HG02623 (cell line): ENCODE measurements around the gene PCYOX1L.
"Not testable (repeated sequence)": the region's sequence is repeated elsewhere in the genome, so short reads cannot be mapped to it uniquely, and the experiment has no call there.

ENCODE experiments used
- ATAC-seq: cut with Tn5 transposase; IDR thresholded peaks from one replicate; pipeline ENCODE4 v1.9.1; 2021; ENCODE audit warnings: moderate library complexity; ENCODE audit not compliant: unreplicated experiment

The PCYOX1L gene

DNA sequence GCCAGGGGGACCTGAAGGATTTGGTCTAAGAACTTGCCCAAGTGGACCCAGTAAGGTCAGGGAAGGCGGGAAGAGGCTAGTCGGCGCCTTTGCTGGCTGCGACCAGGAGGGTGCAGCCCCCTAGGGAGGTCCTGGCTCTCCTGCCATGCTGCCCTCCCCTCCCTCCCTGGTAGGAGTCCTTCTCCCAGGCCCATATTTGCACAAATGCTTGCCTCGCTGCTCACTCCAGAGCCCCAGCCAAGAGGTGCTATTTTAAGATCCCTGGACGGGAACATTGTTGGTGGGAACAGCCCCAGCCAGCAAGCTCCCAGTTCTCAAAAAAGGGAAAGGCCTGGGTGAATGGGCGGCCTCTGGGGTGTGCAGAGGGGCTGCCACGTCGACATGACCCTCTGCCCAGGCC lies 25.6 kb downstream of the PCYOX1L start:
- no peak for ATAC-seq

DNA sequence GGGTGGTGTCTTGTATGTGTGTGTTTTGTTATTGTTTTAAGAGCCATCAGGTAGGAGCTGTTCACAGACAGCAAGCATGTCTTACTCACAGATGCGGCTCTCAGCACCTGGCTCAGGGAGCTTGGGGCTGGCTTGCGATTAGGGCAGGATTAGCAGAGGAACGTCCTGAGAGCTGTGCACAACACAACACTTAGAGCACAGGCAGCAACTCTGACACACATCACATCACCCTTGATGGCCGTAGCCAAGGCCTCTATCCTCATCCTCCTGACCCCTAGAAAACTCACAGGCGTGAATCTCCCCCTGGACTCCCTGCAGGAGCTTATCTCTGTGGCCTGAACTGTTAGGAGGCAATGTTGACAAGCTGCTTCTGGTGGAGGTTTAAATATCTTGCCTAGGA lies 28.3 kb downstream of the PCYOX1L start:
- no peak for ATAC-seq

DNA sequence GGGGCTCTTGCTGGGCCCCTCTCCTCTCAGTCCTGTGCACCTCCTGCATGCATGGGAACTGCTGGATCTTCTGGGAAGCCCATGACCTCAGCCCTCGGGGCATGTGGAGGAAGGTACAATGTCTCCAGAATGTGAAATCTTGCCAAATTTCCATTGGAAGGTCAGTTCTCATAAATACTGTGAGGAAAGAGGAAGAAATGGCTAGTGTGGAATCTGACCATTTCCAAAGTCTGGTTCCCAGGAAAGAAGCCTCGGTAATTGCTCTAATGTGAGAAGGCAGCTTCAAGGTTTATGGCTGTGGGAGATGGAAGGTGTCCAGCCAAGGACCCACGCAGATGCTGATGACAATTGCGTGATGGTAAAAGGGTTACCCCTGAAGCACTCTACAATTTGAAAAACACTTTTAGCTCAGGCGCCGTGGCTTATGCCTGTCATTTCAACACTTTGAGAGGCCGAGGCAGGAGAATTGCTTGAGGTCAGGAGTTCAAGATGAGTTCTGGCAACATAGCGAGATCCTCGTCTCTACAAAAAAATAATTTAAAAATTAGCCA lies 29.3 kb downstream of the PCYOX1L start:
- no peak for ATAC-seq

DNA sequence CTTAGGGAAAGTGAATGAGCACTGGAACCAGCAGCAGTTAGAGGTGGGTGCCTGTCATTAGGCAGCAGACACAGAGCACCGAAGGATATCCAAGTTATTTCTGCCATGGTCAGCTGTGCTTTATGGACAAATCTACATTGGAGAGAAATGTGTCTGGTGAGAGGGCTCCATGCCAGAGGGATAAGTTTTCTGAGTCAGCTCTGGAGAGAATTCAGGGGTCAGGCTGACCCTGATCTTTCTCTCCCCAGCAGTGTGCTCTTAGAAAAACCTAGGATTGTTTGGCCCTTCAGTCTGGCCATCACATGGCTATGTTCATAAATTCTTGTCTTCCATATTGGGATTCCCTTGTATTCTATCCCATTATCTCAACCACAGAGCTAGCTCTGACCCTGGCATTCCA lies 30.1 kb downstream of the PCYOX1L start:
- no peak for ATAC-seq

DNA sequence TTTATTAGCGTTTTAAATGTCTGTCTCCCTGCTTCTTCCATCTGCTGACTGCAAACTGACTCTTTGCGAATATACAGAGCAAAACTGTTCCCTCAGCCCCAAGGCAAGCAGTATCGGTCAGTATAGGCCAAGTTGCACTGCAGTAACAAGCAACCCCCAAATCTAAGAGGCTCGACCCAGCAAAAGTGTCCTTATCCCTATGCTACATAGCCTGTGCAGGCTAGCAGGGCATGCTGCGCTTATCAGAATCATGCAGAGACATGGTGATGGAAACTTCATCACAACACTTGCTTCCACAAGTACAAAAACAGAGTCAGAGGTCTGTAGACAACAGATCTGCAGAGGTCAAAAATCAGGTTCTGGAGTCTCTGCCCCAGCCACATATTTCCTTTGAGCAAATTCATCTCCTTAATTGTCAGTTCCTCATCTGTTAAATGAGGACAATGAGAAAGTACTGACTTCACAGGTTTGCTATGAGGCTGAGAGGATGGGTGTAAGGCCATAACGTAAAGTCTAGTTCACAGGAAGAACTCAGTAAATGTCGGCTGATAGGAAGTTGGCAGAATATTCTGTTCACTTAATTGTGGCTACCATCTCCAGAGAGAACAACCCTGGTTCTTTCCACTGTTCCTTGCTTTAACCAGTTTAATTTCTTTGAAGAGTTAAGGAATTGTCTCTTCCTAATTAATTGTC lies 30.8 kb downstream of the PCYOX1L start:
- ATAC-seq, result no peak

DNA sequence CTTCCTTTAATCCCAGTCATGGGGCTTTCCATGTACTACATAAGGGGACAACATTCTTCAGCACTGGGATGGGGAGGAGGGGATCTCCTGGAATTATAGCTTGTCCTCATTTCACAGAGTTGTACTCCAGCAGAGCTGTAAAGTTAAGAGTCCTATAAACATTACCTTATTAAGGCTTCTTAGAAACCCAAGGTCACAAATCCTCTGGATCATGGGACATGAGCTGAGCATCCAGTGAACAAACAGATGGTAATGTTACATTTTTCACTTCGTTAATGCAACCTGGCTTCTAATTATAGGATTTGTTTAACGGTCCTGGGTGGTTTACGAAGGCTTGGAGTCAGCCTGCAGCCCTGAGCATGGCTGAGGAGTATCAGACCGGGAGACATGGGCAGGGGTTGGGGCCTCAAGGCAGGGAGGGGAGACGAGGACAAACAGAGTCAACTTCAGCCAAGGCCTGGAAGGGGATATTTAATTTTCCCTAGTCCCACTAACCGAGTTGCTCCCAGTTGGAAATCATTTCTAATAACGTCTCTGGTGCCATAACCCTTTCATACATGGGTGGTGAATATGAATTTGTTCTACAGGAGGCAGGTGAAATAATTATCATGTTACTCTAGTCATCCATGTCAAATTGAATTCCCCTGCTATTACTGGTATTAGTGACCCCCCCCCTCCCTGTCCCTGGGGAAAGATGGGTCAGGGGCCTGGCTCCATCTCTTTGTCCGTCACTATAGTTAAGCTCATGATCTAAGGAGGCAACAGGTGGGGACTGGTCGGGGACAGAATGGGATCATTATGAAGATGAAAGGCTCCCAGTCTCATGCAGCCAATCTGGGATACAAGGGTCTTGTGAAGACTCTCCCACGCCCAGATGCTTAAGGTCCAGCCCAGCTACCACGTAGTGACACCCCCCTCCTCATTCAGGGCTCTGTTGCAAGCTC lies 32.0 kb downstream of the PCYOX1L start:
- no peak for ATAC-seq

DNA sequence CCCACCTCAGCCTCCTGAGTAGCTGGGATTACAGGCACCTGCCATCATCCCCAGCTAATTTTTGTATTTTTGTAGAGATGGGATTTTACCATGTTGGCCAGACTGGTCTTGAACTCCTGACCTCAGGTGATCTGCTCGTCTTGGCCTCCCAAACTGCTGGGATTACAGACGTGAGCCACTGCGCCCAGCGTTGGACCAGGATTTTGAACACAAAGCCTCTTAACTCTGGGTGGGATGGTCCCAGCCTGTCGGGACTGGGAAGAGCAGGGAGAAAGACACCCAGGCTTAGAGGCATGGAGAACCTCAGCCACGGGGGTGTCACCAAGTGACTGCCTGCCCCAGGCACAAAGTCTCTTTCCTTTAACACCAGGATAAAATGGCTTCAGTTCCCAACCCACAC lies 33.2 kb downstream of the PCYOX1L start:
- not testable (repeated sequence) for ATAC-seq

DNA sequence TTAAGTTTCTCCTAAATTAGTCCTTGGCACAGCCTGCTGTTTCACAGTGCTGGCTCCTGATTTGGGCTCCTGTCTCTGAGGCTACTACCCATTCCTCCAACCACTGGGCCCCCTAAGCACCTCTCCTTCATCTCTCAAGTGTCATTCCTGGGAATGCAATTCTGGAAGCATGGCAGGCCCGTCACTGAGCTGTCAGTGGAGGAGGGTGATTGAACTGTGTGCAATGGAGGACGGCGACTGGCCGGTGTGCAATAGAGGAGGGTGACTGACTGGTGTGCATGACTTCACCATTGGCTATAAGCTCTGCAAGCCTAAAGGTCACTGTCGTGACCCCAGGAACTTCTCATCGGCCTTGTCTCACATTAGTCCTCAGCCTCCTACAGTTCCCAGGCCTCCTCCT lies 33.7 kb downstream of the PCYOX1L start:
- ATAC-seq, result no peak

DNA sequence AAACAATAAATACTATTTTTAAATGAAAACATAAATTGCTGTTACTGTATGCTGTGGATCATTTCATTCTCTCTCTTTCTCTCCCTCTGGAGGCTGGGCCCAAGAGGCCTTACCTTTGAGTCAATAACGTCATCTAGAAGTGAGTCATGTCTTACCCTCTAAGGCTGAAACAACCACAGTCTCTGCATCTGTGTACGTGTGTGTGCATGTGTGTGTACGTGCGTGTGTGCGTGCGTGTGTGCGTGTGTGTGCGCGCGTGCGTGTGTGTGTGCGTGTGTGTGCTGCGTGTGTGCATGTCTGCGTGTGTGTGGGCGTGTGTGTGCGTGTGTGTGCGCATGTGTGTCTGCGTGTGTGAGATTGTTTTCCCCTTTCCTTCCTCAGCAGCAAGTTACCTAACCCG lies 34.9 kb downstream of the PCYOX1L start:
- no peak for ATAC-seq

DNA sequence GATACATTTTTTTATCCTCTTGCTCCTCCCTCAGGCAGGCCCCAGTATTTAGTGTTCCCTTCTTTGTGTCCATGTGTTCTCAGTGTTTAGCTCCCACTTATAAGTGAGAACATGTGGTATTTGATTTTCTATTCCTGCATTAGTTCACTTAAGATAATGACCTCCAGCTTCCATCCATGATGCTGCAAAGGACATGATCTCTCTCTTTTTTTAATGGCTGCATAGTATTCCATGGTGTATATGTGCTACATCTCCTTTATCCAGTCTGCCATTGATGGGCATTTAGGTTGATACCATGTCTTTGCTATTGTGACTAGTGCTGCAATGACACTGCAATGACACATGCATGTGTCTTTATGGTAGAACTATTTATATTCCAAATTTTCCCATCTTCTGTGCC lies 37.1 kb downstream of the PCYOX1L start:
- not testable (repeated sequence) for ATAC-seq

DNA sequence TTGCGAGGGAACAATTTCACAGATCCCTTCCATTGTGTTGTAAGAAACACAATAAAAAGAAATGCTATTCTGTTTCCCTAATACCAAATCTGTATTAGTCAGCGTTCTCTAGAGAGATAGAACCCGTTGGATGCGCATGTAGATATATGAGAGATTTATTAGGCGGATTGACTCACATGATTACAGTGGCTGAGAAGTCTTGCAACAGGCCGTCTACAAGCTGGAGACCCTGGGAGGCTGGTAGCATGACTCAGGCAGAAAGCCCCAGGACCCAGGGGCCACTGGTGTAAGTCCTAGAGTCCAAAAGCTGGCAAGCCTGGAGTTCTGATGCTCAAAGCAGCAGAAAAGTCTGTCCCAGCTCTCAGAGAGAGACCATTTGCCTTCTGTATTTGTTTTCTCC lies 39.7 kb downstream of the PCYOX1L start:
- ATAC-seq, result no peak

DNA sequence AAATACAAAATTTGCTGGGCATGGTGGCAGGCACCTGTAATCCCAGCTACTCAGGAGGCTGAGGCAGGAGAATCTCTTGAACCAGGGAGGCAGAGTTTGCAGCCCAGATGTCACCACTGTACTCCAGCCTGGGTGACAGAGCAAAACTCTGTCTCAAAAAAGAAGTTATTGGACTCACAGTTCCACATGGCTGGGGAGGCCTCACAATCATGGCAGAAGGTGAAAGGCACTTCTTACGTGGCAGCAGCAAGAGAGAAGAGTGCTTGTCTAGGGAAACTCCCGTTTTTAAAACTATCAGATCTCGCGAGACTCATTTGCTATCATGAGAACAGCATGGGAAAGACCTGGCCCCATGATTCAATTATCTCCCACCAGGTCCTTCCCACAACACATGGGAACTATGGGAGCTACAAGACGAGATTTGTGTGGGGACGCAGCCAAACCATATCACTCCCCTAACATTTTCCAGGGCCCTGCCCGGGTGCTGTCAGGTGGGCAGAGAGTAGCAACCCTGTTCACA lies 41.0 kb downstream of the PCYOX1L start:
- not testable (repeated sequence) for ATAC-seq

DNA sequence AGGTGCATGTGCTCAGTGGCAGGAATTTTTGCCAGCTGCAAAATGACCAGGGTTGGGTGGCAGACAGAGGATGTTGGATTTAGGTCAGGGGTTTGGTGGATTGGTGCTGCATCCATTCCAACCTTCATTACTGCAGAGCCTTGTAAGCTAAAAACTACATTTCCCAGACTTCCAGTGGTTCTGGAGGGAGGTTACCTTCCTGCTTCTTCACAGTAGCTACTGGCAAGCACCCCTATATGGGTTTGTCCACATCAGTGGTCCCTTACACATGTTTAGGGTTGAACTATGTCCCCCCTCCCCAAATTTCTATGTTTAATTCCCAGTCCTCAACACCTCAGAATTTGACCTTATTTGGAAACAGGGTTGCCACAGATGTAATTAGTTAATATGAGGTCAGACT lies 41.9 kb downstream of the PCYOX1L start:
- ATAC-seq, result no peak

DNA sequence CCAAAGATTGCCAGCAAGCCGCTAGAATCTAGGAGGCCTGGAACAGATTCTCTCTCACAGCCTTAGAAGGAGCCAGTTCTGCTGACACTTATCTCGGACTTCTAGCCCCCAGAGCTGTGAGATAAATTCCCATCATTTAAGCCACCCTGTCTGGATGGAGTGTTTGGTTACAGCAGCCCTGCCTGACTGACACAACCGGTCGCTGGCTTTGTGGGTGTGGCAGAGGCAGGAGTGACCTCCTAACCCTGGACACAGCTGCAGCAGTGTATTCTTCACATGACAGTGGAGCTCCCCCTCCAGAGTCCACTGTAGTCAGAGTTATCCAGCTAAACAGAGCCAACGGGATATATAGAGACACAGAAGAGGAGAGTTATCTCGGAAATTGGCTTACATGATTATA lies 42.5 kb downstream of the PCYOX1L start:
- ATAC-seq, result no peak

DNA sequence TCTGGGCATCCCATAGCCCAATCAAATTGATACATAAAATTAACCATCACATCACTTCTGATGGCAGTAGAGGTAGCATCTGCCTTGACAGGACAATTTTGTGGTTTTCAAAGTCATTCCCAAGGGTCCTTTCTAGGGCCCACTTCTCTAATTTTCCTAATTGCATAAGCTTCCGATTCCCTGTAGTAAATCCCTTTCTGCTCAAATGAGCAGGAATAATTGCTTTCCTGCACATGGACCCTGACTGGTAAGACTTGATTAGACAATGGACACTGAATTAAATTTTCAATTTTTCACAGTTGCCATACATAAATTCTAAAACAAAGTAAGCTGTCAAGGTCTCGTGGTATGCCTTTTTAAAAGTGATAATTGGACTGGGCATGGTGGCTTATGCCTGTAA lies 43.2 kb downstream of the PCYOX1L start:
- ATAC-seq, result no peak

DNA sequence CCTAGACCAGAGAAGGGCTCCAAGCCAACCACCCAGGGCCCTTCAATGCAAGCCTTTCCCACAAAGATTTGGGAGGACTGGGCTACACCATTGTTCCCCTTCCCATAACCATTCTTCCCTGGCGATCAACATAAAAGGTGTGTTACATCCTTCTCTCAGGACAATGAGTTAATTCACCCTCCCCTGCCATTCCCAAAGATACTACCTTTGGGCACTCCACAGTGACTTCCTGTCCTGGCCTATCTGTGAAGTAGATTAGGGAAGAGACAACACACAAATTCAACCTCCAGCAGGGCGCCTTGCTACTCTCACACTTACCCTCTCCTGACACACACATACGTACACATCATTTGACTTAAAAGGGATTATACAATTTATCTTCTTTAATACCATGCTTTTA lies 44.4 kb downstream of the PCYOX1L start:
- ATAC-seq, result no peak

DNA sequence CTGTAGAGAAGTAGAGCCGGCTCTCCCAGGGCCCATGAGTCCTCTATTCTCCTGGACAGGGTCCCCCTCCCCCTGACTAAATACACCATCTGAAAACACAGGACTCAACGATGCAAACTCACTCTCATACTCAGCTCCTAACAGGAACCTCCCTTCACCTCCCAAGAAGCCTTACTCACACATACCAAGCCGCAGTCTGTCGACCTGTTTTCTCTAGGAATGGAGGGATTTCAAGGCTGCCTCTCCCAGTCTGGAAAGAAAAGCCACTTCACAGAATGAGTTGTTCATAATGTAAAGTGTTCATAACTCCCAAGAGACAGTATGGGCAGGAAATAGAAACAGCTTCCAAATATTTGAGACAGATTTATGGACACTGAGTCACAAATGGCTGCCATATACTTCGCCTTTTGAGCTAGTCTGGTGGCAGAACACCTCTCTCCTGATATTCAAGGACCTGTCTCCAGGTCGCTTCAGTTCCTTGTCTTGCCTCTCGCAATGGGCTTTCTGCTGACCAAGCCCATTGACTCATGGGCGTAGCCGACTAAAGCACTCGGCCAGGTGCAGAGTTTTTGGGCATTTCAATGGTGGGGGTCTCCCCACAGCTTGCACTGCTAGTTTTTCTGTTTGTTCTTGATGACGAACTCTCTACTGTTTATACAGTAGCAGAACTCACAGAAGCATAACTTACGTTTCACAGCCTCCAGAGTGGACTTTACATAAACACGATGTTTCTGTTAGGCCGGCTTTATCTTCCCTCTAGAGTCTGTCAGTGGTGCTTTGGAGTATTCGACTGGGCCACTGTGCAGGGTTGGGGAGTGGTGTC lies 46.3 kb downstream of the PCYOX1L start:
- no peak for ATAC-seq

DNA sequence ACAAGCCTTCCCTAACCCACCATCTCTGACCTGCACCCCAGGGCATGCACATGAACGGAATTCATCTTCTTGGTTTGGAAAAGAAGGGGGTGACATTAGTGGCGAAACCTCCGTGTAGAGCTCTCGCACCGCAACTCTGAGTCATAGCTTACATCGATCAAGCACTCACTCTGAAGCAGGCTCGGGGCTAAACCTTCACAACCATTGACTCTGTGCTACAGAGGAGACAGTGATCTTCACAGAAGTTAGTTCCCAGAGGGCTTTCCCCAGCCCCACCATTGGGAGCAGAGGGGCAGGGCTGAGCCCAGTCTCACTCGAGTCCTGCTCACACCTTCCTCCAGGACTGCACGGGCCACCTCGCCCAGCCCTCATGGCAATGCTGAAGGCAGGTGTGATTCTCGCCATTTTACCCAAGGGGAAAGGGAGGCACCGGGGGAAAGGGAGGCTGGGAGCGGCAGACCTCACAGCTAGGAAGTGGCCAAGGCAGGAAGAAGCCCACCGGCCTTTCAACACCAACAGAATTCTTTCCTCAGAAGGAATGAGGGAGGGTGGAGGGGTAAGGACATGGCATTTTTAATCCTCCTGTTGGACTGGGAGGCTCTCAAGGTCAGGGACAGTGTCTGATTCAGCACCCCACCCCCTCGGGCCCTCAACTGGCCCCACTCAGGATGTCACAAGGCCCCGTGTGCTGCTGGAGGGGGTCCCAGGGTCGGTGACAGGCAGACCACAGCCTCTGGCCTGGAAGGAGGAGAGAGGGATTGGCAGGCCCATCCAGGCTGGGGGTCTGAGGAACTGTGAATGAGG lies 47.1 kb downstream of the PCYOX1L start:
- no peak for ATAC-seq

DNA sequence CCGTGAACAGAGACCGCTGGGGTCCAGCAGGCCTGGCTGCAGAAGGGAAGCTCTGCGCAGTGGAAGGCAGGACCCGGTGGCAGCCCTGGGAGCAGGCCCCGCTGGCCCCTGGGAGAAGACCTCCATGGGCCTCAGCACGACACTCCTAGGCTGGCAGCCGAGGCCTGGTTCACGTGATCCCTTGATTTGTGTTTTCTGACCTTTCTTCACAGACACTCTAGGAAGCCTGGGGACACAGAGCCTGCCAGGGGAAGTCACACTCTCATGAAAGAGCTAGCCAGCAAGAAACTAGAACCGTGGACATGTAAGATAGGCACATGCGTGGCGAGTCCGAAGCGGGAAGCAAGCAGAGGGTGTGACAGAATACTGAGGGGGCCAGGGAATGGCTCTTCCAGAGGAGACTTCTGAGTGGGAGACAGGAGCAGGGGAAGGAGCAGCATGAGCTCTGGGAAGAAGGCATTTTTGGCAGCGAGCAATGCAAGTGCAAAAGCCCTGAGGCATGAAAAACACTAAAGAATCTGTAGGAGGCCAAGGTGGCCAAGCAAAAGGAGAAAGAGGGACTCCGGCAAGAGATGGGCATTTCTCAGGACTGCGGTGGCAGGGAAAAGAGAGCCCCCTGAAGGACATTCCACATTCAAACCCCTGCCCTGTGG lies 47.8 kb downstream of the PCYOX1L start:
- no peak for ATAC-seq
